MG63 (cell line): Measurements from ENCODE around the gene GABARAP. TPM values are rescaled to one million over a fixed set of nuclear protein-coding genes. Genes with fewer than 3 reads are reported as not detected.

Source experiments
- DNase-seq: peaks from one replicate; pipeline ENCODE4 v3.0.0-alpha.2; 2020
- H3K27me3 ChIP-seq: fragments of 250-450 bp; sonication (Bioruptor Pico); 2 replicates; pipeline ENCODE4 v1.5.1; 2020; ENCODE audit warnings: mild to moderate bottlenecking, moderate library complexity
- H3K36me3 ChIP-seq: fragments of 250-450 bp; sonication (Bioruptor Pico); 2 replicates; pipeline ENCODE4 v1.5.1; 2020; ENCODE audit warnings: mild to moderate bottlenecking, moderate library complexity
- H3K4me3 ChIP-seq: fragments of 250-450 bp; sonication (Bioruptor Pico); 2 replicates; pipeline ENCODE4 v1.5.1; 2020; ENCODE audit warnings: mild to moderate bottlenecking, moderate library complexity
- H3K9me3 ChIP-seq: fragments of 250-450 bp; sonication (Bioruptor Pico); 2 replicates; pipeline ENCODE4 v1.5.1; 2020; ENCODE audit warnings: mild to moderate bottlenecking, moderate library complexity
- total RNA-seq: library from RNA; depleted of rRNA; stranded (reverse); fragments of >200 nt; shearing (Covaris generic); gene quantifications from 2 replicates; pipeline ENCODE4 v1.2.3, GENCODE V29; 2014; ENCODE audit warnings: low replicate concordance; rRNA removed

Gene GABARAP
- total RNA-seq, 1 experiment from 2014 or later = 148 TPM

GRCh38 chr17:7207120-7208001 lies 34.9 kb downstream of the GABARAP start:
- Histone ChIP-seq H3K4me3 (no peak overlapping the region), H3K27me3 (no peaks in the 10 kb centered on the region), H3K9me3 (no peaks in the 10 kb centered on the region), H3K36me3 (no peaks in the 10 kb centered on the region)
- no peak for DNase-seq

GRCh38 chr17:7205561-7205960 lies 36.7 kb downstream of the GABARAP start:
- no peaks in the 10 kb centered on the region for H3K36me3 ChIP-seq
- no peak overlapping the region for H3K4me3 ChIP-seq
- H3K9me3 ChIP-seq = no peaks in the 10 kb centered on the region
- DNase-seq = no peak
- no peaks in the 10 kb centered on the region for H3K27me3 ChIP-seq

DNA sequence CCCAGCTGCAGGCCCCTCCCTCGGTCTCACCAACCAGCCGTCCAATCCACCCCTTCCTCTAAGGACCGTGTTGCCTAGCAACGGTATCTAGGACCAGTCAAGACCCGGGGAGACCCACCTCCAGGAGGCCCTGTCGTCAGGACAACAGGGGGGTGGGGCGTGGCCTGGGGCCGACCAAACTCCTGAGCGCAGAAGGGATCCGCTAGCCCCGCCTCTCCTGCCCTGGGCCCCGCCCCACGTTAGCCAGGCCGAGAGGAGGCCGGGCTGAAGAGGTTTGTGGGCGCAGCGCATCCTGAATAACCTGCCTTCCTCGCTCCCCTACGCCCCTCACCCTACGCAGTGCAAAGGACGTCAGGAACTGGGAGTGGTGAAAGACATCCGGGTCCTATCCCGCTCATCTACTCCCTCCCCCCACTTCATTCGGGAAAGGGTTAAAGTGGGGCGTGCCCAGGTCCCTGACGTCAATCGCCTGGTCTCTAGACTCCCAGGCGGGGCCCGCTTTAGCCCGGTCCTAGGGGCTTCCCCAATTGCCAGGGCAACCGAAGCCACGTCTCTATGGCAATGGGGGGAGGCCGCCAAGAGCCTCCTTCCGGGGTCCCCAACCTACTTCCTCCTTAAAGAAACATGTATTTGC lies 37.3 kb downstream of the GABARAP start:
- Histone ChIP-seq H3K36me3 (no peaks in the 10 kb centered on the region), H3K27me3 (no peaks in the 10 kb centered on the region), H3K9me3 (no peaks in the 10 kb centered on the region), H3K4me3 (no peak overlapping the region)
- no peak for DNase-seq

DNA sequence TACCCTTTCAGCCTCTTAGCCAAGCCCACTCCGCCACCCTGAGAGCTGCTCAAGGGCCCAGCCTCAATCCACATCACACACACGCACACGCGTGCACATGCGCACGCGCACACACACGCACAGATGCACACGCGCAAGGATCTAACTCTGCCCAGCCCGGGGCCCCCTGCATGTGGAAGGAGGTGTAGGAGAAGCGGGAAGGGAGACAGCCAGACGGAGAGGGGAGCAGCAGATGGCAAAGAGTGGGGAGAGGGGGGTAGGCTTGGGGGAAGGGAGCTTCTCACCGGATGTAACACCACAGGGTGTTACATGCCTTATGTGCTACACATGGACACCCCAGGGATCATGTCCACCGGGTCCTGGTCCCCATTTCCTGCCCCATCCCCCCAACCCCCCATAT lies 37.9 kb downstream of the GABARAP start:
- Histone ChIP-seq H3K27me3 (no peaks in the 10 kb centered on the region), H3K9me3 (no peaks in the 10 kb centered on the region), H3K36me3 (no peaks in the 10 kb centered on the region), H3K4me3 (no peak overlapping the region)
- no peak for DNase-seq

GRCh38 chr17:7203391-7203790 lies 38.9 kb downstream of the GABARAP start:
- Histone ChIP-seq H3K4me3 (no peak overlapping the region), H3K36me3 (no peaks in the 10 kb centered on the region), H3K27me3 (no peaks in the 10 kb centered on the region), H3K9me3 (no peaks in the 10 kb centered on the region)
- no peak for DNase-seq

GRCh38 chr17:7196651-7197401 lies 45.4 kb downstream of the GABARAP start:
- Histone ChIP-seq H3K27me3 (no peaks in the 10 kb centered on the region), H3K4me3 (no peak overlapping the region), H3K9me3 (no peaks in the 10 kb centered on the region), H3K36me3 (no peaks in the 10 kb centered on the region; the same call in 1 of the 2 replicates)
- no peak for DNase-seq

DNA sequence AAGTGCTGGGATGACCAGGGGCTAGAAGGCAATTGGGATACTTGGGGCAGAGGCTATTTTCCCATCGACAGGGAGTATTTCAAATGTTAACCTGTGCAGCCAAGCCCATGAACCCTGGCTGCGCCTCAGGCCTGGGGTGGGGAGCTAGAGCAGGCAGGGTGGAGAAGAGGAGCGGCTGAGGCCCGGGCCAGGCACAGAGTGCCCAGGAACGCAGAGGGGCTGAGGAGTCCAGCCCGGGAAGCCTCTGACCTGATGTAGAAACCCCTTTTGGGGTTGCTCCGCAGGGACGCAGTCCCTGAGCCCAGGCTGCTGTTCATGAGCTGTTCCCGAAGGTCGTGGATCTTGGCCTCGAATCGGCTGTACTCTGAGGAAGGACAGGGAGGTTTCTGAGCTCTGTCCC lies 46.3 kb downstream of the GABARAP start:
- no peak for DNase-seq
- no peaks in the 10 kb centered on the region for H3K9me3 ChIP-seq
- no peaks in the 10 kb centered on the region; the same call in 1 of the 2 replicates for H3K36me3 ChIP-seq
- H3K4me3 ChIP-seq = no peak overlapping the region
- H3K27me3 ChIP-seq = no peaks in the 10 kb centered on the region

- Histone ChIP-seq H3K4me3 (no peak overlapping the region), H3K9me3 (no peaks in the 10 kb centered on the region), H3K36me3 (no peaks in the 10 kb centered on the region; the same call in 1 of the 2 replicates), H3K27me3 (no peaks in the 10 kb centered on the region)
- no peak for DNase-seq
These were observed 49.8 kb downstream of the GABARAP start for GRCh38 chr17:7192271-7192937.

- DNase-seq = peak; percentile 9
- no peaks in the 10 kb centered on the region for H3K9me3 ChIP-seq
- H3K36me3 ChIP-seq = no peaks in the 10 kb centered on the region; the same call in 1 of the 2 replicates
- no peaks in the 10 kb centered on the region for H3K27me3 ChIP-seq
- no peak overlapping the region for H3K4me3 ChIP-seq
These were observed 50.5 kb downstream of the GABARAP start for GRCh38 chr17:7191571-7192270.

DNA sequence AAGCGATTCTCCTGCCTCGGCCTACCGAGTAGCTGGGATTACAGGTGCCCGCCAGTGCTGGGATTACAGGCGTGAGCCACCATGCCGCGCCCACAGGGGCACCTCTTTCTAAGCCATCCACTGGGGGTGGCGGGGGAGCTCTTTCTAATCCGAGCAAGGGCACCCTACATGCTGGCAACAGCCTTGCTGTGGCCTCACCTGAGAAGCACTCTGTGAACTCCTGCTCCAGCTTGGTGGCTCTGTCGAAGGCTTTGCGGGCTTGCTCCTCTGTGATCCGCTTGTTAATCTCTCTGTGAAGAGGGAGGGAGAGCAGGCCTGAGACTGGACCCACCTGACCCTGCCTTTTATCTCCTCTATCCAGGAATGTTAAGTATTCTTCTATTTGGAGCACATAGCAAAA lies 51.2 kb downstream of the GABARAP start:
- Histone ChIP-seq H3K27me3 (no peaks in the 10 kb centered on the region), H3K9me3 (no peaks in the 10 kb centered on the region), H3K4me3 (no peak overlapping the region), H3K36me3 (no peaks in the 10 kb centered on the region)
- DNase-seq = no peak

- Histone ChIP-seq H3K4me3 (no peak overlapping the region), H3K36me3 (no peaks in the 10 kb centered on the region), H3K9me3 (no peaks in the 10 kb centered on the region), H3K27me3 (no peaks in the 10 kb centered on the region)
- DNase-seq = no peak
These were observed 51.9 kb downstream of the GABARAP start for GRCh38 chr17:7190276-7190917.

Other genes with a start within 250 kb of the GABARAP start
- gene ALOX12, start 246.4 kb downstream of the GABARAP start, total RNA-seq = not detected in 2 replicates
- 45.2 and 62.3 TPM in 2 replicates for gene RNASEK, start 229.8 kb downstream of the GABARAP start, total RNA-seq
- gene BCL6B, start 219.4 kb downstream of the GABARAP start, total RNA-seq = 0.36 TPM in 1 of 2 replicates, not detected in the other
- 0.96 and 1.1 TPM in 2 replicates for gene SLC16A13, start 206.4 kb downstream of the GABARAP start, total RNA-seq
- gene SLC16A11, start 198.4 kb downstream of the GABARAP start, total RNA-seq = not detected in 2 replicates
- gene CLEC10A, start 162.2 kb downstream of the GABARAP start, total RNA-seq = not detected in 2 replicates
- gene ASGR2, start 127.6 kb downstream of the GABARAP start, total RNA-seq = not detected in 2 replicates
- gene ASGR1, start 63.1 kb downstream of the GABARAP start, total RNA-seq = 0.13 TPM in 1 of 2 replicates, not detected in the other
- 7.5 and 15.3 TPM in 2 replicates for gene DLG4, start 22.6 kb downstream of the GABARAP start, total RNA-seq
- 240 and 427 TPM in 2 replicates for gene ACADVL, start 22.5 kb downstream of the GABARAP start, total RNA-seq
- 11.5 and 26.2 TPM in 2 replicates for gene DVL2, start 7.9 kb downstream of the GABARAP start, total RNA-seq
- 34.4 and 62.7 TPM in 2 replicates for gene PHF23, start 3.0 kb downstream of the GABARAP start, total RNA-seq
- gene CTDNEP1, start 9.3 kb upstream of the GABARAP start, total RNA-seq = 7.8 and 24.7 TPM in 2 replicates
- 24.1 and 36.4 TPM in 2 replicates for gene ELP5, start 9.8 kb upstream of the GABARAP start, total RNA-seq
- not detected in 2 replicates for gene CLDN7, start 20.0 kb upstream of the GABARAP start, total RNA-seq
- not detected in 2 replicates for gene SLC2A4, start 39.3 kb upstream of the GABARAP start, total RNA-seq
- 6.2 and 6.5 TPM in 2 replicates for gene YBX2, start 52.2 kb upstream of the GABARAP start, total RNA-seq
- gene EIF5A, start 65.2 kb upstream of the GABARAP start, total RNA-seq = 1,208 and 1,396 TPM in 2 replicates
- gene GPS2, start 72.9 kb upstream of the GABARAP start, total RNA-seq = 37.3 and 55.3 TPM in 2 replicates
- gene NEURL4, start 86.9 kb upstream of the GABARAP start, total RNA-seq = 8.5 and 11.7 TPM in 2 replicates
- gene ACAP1, start 94.1 kb upstream of the GABARAP start, total RNA-seq = 0.20 TPM in 1 of 2 replicates, not detected in the other
- 5.0 and 6.5 TPM in 2 replicates for gene KCTD11, start 109.7 kb upstream of the GABARAP start, total RNA-seq
- gene TMEM95, start 112.7 kb upstream of the GABARAP start, total RNA-seq = not detected in 2 replicates
- not detected in 2 replicates for gene TNK1, start 138.6 kb upstream of the GABARAP start, total RNA-seq
- gene PLSCR3, start 152.1 kb upstream of the GABARAP start, total RNA-seq = 2.8 and 7.3 TPM in 2 replicates
- 3.6 and 52.0 TPM in 2 replicates for gene TMEM256, start 161.6 kb upstream of the GABARAP start, total RNA-seq
- gene NLGN2, start 165.4 kb upstream of the GABARAP start, total RNA-seq = 0.54 and 1.0 TPM in 2 replicates
- not detected in 2 replicates for gene SPEM1, start 177.9 kb upstream of the GABARAP start, total RNA-seq
- gene SPEM2, start 183.2 kb upstream of the GABARAP start, total RNA-seq = not detected in 2 replicates
- not detected in 2 replicates for gene SPEM3, start 186.4 kb upstream of the GABARAP start, total RNA-seq
- gene TMEM102, start 193.0 kb upstream of the GABARAP start, total RNA-seq = 0.33 and 0.76 TPM in 2 replicates
- gene FGF11, start 197.1 kb upstream of the GABARAP start, total RNA-seq = not detected in 2 replicates
- 0.20 and 6.2 TPM in 2 replicates for gene CHRNB1, start 202.6 kb upstream of the GABARAP start, total RNA-seq
- gene ZBTB4, start 237.2 kb upstream of the GABARAP start, total RNA-seq = 5.3 and 6.0 TPM in 2 replicates
- not detected in 2 replicates for gene SLC35G6, start 239.0 kb upstream of the GABARAP start, total RNA-seq
- gene POLR2A, start 241.9 kb upstream of the GABARAP start, total RNA-seq = 11.5 and 16.2 TPM in 2 replicates